Measurements from ENCODE around the gene PUM2.
"Not testable (repeated sequence)": the region's sequence is repeated elsewhere in the genome, so short reads cannot be mapped to it uniquely, and the experiment has no call there.

DNA sequence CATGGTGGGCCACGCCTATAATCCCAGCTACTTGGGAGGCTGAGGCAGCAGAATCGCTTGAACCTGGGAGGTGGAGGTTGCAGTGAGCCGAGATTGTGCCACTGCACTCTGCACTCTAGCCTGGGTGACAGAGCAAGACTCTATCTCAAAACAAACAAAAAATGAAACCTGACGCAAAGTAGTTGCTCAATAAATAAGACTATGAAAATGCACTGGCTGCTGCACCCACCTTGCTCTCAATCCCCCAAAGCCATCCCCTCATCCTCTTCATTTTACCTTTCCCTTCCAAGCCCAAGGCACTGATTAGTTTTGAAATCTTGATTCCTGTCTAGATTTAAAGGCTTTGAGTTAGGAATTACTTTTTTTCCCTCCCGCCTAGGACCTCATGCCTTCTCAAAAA lies 107.0 kb downstream of the PUM2 start:
- TF ChIP-seq, protein P1, sequence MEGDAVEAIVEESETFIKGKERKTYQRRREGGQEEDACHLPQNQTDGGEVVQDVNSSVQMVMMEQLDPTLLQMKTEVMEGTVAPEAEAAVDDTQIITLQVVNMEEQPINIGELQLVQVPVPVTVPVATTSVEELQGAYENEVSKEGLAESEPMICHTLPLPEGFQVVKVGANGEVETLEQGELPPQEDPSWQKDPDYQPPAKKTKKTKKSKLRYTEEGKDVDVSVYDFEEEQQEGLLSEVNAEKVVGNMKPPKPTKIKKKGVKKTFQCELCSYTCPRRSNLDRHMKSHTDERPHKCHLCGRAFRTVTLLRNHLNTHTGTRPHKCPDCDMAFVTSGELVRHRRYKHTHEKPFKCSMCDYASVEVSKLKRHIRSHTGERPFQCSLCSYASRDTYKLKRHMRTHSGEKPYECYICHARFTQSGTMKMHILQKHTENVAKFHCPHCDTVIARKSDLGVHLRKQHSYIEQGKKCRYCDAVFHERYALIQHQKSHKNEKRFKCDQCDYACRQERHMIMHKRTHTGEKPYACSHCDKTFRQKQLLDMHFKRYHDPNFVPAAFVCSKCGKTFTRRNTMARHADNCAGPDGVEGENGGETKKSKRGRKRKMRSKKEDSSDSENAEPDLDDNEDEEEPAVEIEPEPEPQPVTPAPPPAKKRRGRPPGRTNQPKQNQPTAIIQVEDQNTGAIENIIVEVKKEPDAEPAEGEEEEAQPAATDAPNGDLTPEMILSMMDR (IDR thresholded peaks at IDR 0.05), result not testable (repeated sequence)
- not testable (repeated sequence) for TF ChIP-seq POLR2AphosphoS5 (IDR thresholded peaks at IDR 0.05; ENCODE audit: insufficient read depth in 1 of 2, low read depth in 1 of 2)

Data from vagina (tissue), 2 donors.